ENCODE results near the gene PLA2R1.

PLA2R1 gene

DNA sequence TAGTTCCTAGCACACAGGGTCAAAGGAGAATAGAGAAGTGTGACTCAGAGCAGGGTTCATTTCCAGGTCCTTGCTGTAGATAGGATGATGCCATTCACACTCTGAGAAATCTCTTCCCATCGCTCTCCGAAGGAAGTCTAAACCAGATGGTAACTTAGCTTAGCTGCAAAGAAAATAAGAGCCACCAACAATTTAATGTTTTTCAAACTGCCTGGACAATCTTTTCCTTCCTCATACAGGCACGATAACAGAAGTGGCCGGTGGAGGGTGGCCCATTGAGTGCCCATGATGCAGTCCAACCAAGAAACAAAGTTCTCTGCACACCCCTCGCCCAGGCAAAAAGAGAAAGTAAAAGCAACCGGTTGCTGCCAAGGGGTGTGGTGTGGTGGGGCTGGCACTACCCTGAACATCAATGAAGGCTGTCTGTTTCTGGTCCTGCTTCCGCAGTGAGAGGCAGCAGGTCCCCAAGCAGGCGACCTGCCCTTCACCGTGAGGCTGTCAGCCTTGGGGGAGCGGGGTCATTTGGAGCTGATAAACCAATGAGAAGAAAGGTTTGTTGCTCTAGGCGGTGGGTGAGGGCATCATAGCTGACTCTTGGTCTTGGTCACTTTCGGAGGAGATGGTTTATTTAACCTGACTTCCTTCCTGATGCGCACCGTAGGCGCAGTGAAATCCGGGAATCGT lies 158.8 kb downstream of the PLA2R1 start:
- H4K20me1 ChIP-seq (ENCODE audit: low read depth, low read length): no peaks in the 10 kb centered on the region
- peak overlapping the region; percentile 63 for H3K4me3 ChIP-seq (ENCODE audit: insufficient read depth, low read length, poor library complexity, severe bottlenecking)
- 0 out of 2 replicates have a peak overlapping the region, but pooled peaks have one; percentile 41 for H3K27ac ChIP-seq (ENCODE audit: low read depth, low read length)
- TF ChIP-seq, protein P1, sequence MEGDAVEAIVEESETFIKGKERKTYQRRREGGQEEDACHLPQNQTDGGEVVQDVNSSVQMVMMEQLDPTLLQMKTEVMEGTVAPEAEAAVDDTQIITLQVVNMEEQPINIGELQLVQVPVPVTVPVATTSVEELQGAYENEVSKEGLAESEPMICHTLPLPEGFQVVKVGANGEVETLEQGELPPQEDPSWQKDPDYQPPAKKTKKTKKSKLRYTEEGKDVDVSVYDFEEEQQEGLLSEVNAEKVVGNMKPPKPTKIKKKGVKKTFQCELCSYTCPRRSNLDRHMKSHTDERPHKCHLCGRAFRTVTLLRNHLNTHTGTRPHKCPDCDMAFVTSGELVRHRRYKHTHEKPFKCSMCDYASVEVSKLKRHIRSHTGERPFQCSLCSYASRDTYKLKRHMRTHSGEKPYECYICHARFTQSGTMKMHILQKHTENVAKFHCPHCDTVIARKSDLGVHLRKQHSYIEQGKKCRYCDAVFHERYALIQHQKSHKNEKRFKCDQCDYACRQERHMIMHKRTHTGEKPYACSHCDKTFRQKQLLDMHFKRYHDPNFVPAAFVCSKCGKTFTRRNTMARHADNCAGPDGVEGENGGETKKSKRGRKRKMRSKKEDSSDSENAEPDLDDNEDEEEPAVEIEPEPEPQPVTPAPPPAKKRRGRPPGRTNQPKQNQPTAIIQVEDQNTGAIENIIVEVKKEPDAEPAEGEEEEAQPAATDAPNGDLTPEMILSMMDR (IDR thresholded peaks at IDR 0.05; ENCODE audit: insufficient read depth, low read length, poor library complexity, severe bottlenecking): no peak
- TF ChIP-seq EZH2phosphoT487 (conservative IDR thresholded peaks at IDR 0.05; ENCODE audit: low read length): no peak
- H3K9me3 ChIP-seq (ENCODE audit: insufficient read depth, low read length): no peaks in the 10 kb centered on the region
- no peaks in the 10 kb centered on the region for H3K36me3 ChIP-seq (ENCODE audit: low read length)
- H3K9ac ChIP-seq (ENCODE audit: low read length): peak overlapping the region; percentile 61
- peak overlapping the region; percentile 95 for H2AFZ ChIP-seq (ENCODE audit: low read depth, low read length, severe bottlenecking)
- no peaks in the 10 kb centered on the region for H3K79me2 ChIP-seq (ENCODE audit: insufficient read depth, low read length)
- no peaks in the 10 kb centered on the region for H3F3A ChIP-seq (ENCODE audit: insufficient read depth)
- H3K4me2 ChIP-seq (ENCODE audit: low read depth, low read length, poor library complexity, severe bottlenecking): peak overlapping the region; percentile 85
- no peaks in the 10 kb centered on the region for H3K9me2 ChIP-seq (replicated peaks; ENCODE audit: insufficient read depth, low read length)
- H3K27me3 ChIP-seq (ENCODE audit: low read length): no peaks in the 10 kb centered on the region

DNA sequence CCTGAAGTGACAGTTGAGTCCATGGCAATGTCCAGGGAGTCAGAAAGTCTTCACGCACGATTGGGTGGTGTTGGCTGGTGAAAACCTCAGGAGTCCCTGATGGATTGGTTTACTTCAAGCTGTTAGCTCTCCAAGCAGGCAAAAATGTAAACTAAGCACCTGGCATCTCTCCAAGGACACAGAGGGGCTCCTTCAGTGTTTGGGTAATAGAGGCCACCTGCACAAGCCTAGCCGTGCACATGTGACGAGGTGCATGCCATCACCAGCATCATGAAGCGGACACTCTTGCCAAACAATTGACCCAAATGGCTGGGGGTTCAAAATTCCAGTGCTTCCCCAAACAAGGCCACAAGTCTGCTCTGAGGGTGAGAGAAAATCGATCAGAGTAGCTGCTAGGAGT lies 159.7 kb downstream of the PLA2R1 start:
- no peak for TF ChIP-seq EZH2phosphoT487 (conservative IDR thresholded peaks at IDR 0.05; ENCODE audit: low read length)
- TF ChIP-seq, protein P1 (IDR thresholded peaks at IDR 0.05; ENCODE audit: insufficient read depth, low read length, poor library complexity, severe bottlenecking): no peak
- H3K9me3 ChIP-seq (ENCODE audit: insufficient read depth, low read length): no peaks in the 10 kb centered on the region
- no peaks in the 10 kb centered on the region for H3K9me2 ChIP-seq (replicated peaks; ENCODE audit: insufficient read depth, low read length)
- H4K20me1 ChIP-seq (ENCODE audit: low read depth, low read length): no peaks in the 10 kb centered on the region
- H3K79me2 ChIP-seq (ENCODE audit: insufficient read depth, low read length): no peaks in the 10 kb centered on the region
- no peaks in the 10 kb centered on the region for H3K36me3 ChIP-seq (ENCODE audit: low read length)
- H3K27ac ChIP-seq (ENCODE audit: low read depth, low read length): no peak overlapping the region
- no peaks in the 10 kb centered on the region for H3K27me3 ChIP-seq (ENCODE audit: low read length)
- no peak overlapping the region for H3K4me3 ChIP-seq (ENCODE audit: insufficient read depth, low read length, poor library complexity, severe bottlenecking)
- H3K4me2 ChIP-seq (ENCODE audit: low read depth, low read length, poor library complexity, severe bottlenecking): no peak overlapping the region
- H3K9ac ChIP-seq (ENCODE audit: low read length): no peak overlapping the region
- H3F3A ChIP-seq (ENCODE audit: insufficient read depth): no peaks in the 10 kb centered on the region
- no peak overlapping the region for H2AFZ ChIP-seq (ENCODE audit: low read depth, low read length, severe bottlenecking)

DNA sequence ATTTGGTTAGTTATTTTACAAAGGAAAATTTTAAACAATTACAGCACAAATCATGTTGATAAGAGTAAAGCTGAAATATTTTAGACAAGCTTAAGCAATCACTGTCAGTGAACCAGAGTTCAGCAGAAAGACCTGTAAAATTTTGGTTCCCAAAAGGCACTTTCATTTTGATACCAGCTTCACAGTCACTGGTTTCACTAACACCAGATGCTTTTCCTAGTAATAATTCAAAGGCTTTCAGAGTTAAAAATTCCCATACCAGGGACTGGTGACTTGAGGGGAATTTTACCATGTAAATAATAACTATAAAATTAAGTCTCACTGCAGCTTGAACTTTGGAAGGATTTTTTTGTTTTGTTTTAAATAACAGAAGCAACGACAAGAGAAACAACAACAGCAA lies 162.1 kb downstream of the PLA2R1 start:
- no peak for TF ChIP-seq EZH2phosphoT487 (conservative IDR thresholded peaks at IDR 0.05; ENCODE audit: low read length)
- TF ChIP-seq, protein P1 (IDR thresholded peaks at IDR 0.05; ENCODE audit: insufficient read depth, low read length, poor library complexity, severe bottlenecking): no peak
- Histone ChIP-seq H3K9me3 (ENCODE audit: insufficient read depth, low read length) (no peaks in the 10 kb centered on the region), H3F3A (ENCODE audit: insufficient read depth) (no peaks in the 10 kb centered on the region), H3K9me2 (replicated peaks; ENCODE audit: insufficient read depth, low read length) (no peaks in the 10 kb centered on the region), H3K4me3 (ENCODE audit: insufficient read depth, low read length, poor library complexity, severe bottlenecking) (no peak overlapping the region), H3K4me2 (ENCODE audit: low read depth, low read length, poor library complexity, severe bottlenecking) (no peak overlapping the region), H3K36me3 (ENCODE audit: low read length) (no peaks in the 10 kb centered on the region), H2AFZ (ENCODE audit: low read depth, low read length, severe bottlenecking) (no peak overlapping the region), H3K9ac (ENCODE audit: low read length) (no peak overlapping the region), H4K20me1 (ENCODE audit: low read depth, low read length) (no peaks in the 10 kb centered on the region), H3K79me2 (ENCODE audit: insufficient read depth, low read length) (no peaks in the 10 kb centered on the region), H3K27ac (ENCODE audit: low read depth, low read length) (no peak overlapping the region), H3K27me3 (ENCODE audit: low read length) (no peaks in the 10 kb centered on the region)
